A673 (cell line): ENCODE results near the gene HOXB8. TPM values are rescaled to one million over a fixed set of nuclear protein-coding genes. Genes with fewer than 3 reads are reported as not detected.
A peak's percentile ranks its signal among the peaks of the same experiment; 100 is the strongest.

Experiments
- BruUV-seq: library from RNA; stranded (reverse); fragments of 400-500 nt; replicated peaks from 2 replicates; lab custom pipeline; 2021; lab: Mats Ljungman, UMichigan
- CTCF ChIA-PET: fragments of 300-600 bp; sonication (Branson Sonifier 250); formaldehyde crosslinking; loops from one replicate; lab custom pipeline; 2022; ENCODE audit warnings: antibody characterized with exemption; lab: Charles Lee
- POLR2A ChIA-PET: fragments of 300-600 bp; sonication (Branson Sonifier 250); formaldehyde crosslinking; loops from one replicate; lab custom pipeline; 2022; ENCODE audit warnings: antibody characterized with exemption; ENCODE audit not compliant: low non-redundant PET; lab: Charles Lee
- DNase-seq: peaks from one replicate; pipeline ENCODE4 v3.0.0-alpha.2; 2015; ENCODE audit warnings: low spot score
- H3K27ac ChIP-seq: fragments of 200-600 bp; sonication (generic); 2 replicates; pipeline ENCODE4 v1.5.1; 2016; ENCODE audit warnings: mixed run types, low read depth, mild to moderate bottlenecking, mixed read lengths, antibody characterized with exemption, low read length; ENCODE audit not compliant: poor library complexity, severe bottlenecking
- H3K27me3 ChIP-seq: fragments of 200-600 bp; sonication (generic); replicated peaks from 2 replicates; pipeline ENCODE4 v1.6.1; 2017; ENCODE audit warnings: mixed run types, low read depth, mild to moderate bottlenecking, mixed read lengths, antibody characterized with exemption, low read length; ENCODE audit not compliant: insufficient read depth, poor library complexity
- H3K36me3 ChIP-seq: fragments of 200-600 bp; sonication (generic); 2 replicates; pipeline ENCODE4 v1.6.1; 2016; ENCODE audit warnings: mixed run types, mild to moderate bottlenecking, mixed read lengths, antibody characterized with exemption, low read length; ENCODE audit not compliant: insufficient read depth, poor library complexity, severe bottlenecking
- H3K4me1 ChIP-seq: fragments of 200-600 bp; sonication (generic); 2 replicates; pipeline ENCODE4 v1.6.1; 2017; ENCODE audit warnings: mixed run types, mild to moderate bottlenecking, mixed read lengths, antibody characterized with exemption, low read length; ENCODE audit not compliant: insufficient read depth, poor library complexity, severe bottlenecking
- H3K4me3 ChIP-seq: fragments of 200-600 bp; sonication (generic); 2 replicates; pipeline ENCODE4 v1.5.1; 2016; ENCODE audit warnings: low read depth, mixed run types, mild to moderate bottlenecking, mixed read lengths, low read length; ENCODE audit not compliant: poor library complexity, severe bottlenecking
- H3K9me3 ChIP-seq: fragments of 200-600 bp; sonication (generic); 2 replicates; pipeline ENCODE4 v1.6.1; 2016; ENCODE audit warnings: mixed run types, low read depth, mild to moderate bottlenecking, mixed read lengths, antibody characterized with exemption, low read length; ENCODE audit not compliant: poor library complexity, severe bottlenecking
- CTCF ChIP-seq: fragments of 300-800, 200-600 bp; sonication (generic); conservative IDR thresholded peaks from 2 replicates; pipeline ENCODE4 v1.5.1; 2017; ENCODE audit warnings: low read depth, mild to moderate bottlenecking, antibody characterized with exemption, low read length, moderate library complexity, mixed read lengths
- EZH2 ChIP-seq: fragments of 200-600 bp; sonication (generic); IDR thresholded peaks from 2 replicates; pipeline ENCODE4 v1.6.1; 2017; ENCODE audit warnings: borderline replicate concordance, low read depth, mild to moderate bottlenecking, mixed read lengths, antibody characterized with exemption, low read length; ENCODE audit not compliant: poor library complexity, severe bottlenecking
- intact Hi-C: fragments of 100-400 bp; cut with micrococcal nuclease; formaldehyde crosslinking; loops from one replicate; pipeline ENCODE4 v1.10.0; 2022; ENCODE audit not compliant: unreplicated experiment
- total RNA-seq: library from RNA; stranded (reverse); gene quantifications from 2 replicates; pipeline ENCODE4 v1.2.3, GENCODE V29; 2021

Gene HOXB8
- total RNA-seq, 1 experiment from 2014 or later, result 13.1 TPM

- ChIA-PET CTCF (interaction anchor here (1.7 kb wide), 1 partner anchor 268 kb away, joined by 4 read pairs; no protein-coding TSS in a partner anchor), POLR2A (no interaction called here)
- H3K27ac ChIP-seq, result no peak overlapping the region
- no TSS peak for BruUV-seq
- intact Hi-C loops, result loop anchor here (2.0 to 5.0 kb wide), 5 partner anchors 283 to 595 kb away; no protein-coding TSS in a partner anchor
- no peaks in the 10 kb centered on the region for H3K36me3 ChIP-seq
- TF ChIP-seq EZH2, result no peak
- TF ChIP-seq CTCF, result no peak
- H3K4me3 ChIP-seq, result no peak overlapping the region
- H3K4me1 ChIP-seq, result peaks cover 30% of the 10 kb centered on the region
- no peaks in the 10 kb centered on the region for H3K27me3 ChIP-seq
- no peaks in the 10 kb centered on the region for H3K9me3 ChIP-seq
- DNase-seq, result no peak
Observed at GRCh38 chr17:48619826-48620449, 4.8 kb upstream of the HOXB8 start.

GRCh38 chr17:48618256-48618896 is 3.3 kb upstream of the HOXB8 start:
- CTCF ChIA-PET, result interaction anchor here (0.6 to 1.7 kb wide), 6 partner anchors 17 to 666 kb away, joined by 3 to 4 read pairs (median 3); no protein-coding TSS in a partner anchor
- intact Hi-C loops, result loop anchor here (1.0 to 5.0 kb wide), 6 partner anchors 281 to 594 kb away; no protein-coding TSS in a partner anchor
- H3K27me3 ChIP-seq, result no peaks in the 10 kb centered on the region
- peak overlapping the region; percentile 49 for H3K4me3 ChIP-seq
- H3K27ac ChIP-seq, result no peak overlapping the region
- POLR2A ChIA-PET, result no interaction called here
- no TSS peak for BruUV-seq
- H3K36me3 ChIP-seq, result no peaks in the 10 kb centered on the region
- DNase-seq, result peak; percentile 93
- H3K9me3 ChIP-seq, result no peaks in the 10 kb centered on the region
- peaks cover 17% of the 10 kb centered on the region for H3K4me1 ChIP-seq
- TF ChIP-seq CTCF (peak; percentile 98), EZH2 (no peak)

GRCh38 chr17:48617471-48618255 is 2.6 kb upstream of the HOXB8 start:
- POLR2A ChIA-PET, result no interaction called here
- CTCF ChIA-PET, result interaction anchor here (0.7 to 1.2 kb wide), 4 partner anchors 16 to 425 kb away, joined by 3 to 9 read pairs (median 3); no protein-coding TSS in a partner anchor
- no peak overlapping the region for H3K4me3 ChIP-seq
- no peak for TF ChIP-seq CTCF
- no peak for TF ChIP-seq EZH2
- H3K9me3 ChIP-seq, result no peaks in the 10 kb centered on the region
- intact Hi-C loops, result loop anchor here (1.0 to 5.0 kb wide), 6 partner anchors 280 to 593 kb away; no protein-coding TSS in a partner anchor
- H3K4me1 ChIP-seq, result peaks cover 17% of the 10 kb centered on the region
- H3K36me3 ChIP-seq, result no peaks in the 10 kb centered on the region
- no peak overlapping the region for H3K27ac ChIP-seq
- no peak for DNase-seq
- no TSS peak for BruUV-seq
- H3K27me3 ChIP-seq, result no peaks in the 10 kb centered on the region
